Activated T-helper 17 cell treated with anti-CD3 and anti-CD28 coated beads, Interleukin-2, amount 50 U/mL, for 72 hours (primary cell): Measurements from ENCODE around the gene PCDHGA9. TPM values are rescaled to one million over a fixed set of nuclear protein-coding genes. Genes with fewer than 3 reads are reported as not detected.
"Not testable (repeated sequence)": the region's sequence is repeated elsewhere in the genome, so short reads cannot be mapped to it uniquely, and the experiment has no call there.

Experiments used
- ATAC-seq: fragments of 150-1000 bp; cut with Tn5 transposase; replicated peaks from 2 replicates; pipeline ENCODE4 v1.10.0; 2021; ENCODE audit warnings: mild to moderate bottlenecking, moderate library complexity
- H3K27ac Mint-ChIP-seq: one replicate; pipeline ENCODE4 v1.8.0; 2022; ENCODE audit warnings: mixed read lengths
- H3K27me3 Mint-ChIP-seq: one replicate; pipeline ENCODE4 v1.8.0; 2022; ENCODE audit warnings: mixed read lengths
- H3K36me3 Mint-ChIP-seq: one replicate; pipeline ENCODE4 v1.8.0; 2022; ENCODE audit warnings: low read depth, mild to moderate bottlenecking, mixed read lengths
- H3K4me1 Mint-ChIP-seq: one replicate; pipeline ENCODE4 v1.8.0; 2022; ENCODE audit warnings: mixed read lengths
- H3K4me3 Mint-ChIP-seq: one replicate; pipeline ENCODE4 v1.8.0; 2022; ENCODE audit warnings: mild to moderate bottlenecking, mixed read lengths
- H3K9me3 Mint-ChIP-seq: one replicate; pipeline ENCODE4 v1.8.0; 2022; ENCODE audit warnings: mixed read lengths
- total RNA-seq, 2 donors: library from RNA; stranded (reverse); gene quantifications; one replicate each; pipeline ENCODE4 v1.2.3, GENCODE V29; 2022

PCDHGA9 gene
- total RNA-seq, 2 donors from 2014 or later = not detected

DNA sequence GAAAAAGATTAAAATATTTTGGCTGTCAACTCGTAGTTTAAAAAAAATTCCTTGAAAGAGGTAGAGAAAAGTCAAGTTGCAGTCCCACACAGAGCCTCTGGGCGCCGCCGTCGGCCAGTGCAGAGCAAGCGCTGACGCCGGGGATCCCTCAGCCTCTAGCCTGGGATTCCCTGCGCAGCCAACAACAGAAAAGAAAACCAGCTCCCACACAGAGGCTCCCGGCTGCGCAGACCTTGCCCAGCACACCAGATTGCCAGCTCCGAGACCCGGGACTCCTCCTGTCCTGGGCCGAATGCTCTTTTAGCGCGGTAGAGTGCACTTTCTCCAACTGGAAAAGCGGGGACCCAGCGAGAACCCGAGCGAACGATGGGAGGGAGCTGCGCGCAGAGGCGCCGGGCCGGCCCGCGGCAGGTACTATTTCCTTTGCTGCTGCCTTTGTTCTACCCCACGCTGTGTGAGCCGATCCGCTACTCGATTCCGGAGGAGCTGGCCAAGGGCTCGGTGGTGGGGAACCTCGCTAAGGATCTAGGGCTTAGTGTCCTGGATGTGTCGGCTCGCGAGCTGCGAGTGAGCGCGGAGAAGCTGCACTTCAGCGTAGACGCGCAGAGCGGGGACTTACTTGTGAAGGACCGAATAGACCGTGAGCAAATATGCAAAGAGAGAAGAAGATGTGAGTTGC is 15.1 kb downstream of the PCDHGA9 start, which contains the start of gene PCDHGB7:
PCDHGB7 (plus strand) TSS at position 184 of the 679 bp plus-strand sequence; CDS start at position 367, 183 bp downstream.
- H3K9me3 Mint-ChIP-seq, H3K27ac Mint-ChIP-seq, H3K4me1 Mint-ChIP-seq: not testable (repeated sequence)
- H3K27me3 Mint-ChIP-seq = peaks cover 62% of the 10 kb centered on the region
- peaks cover 44% of the 10 kb centered on the region for H3K36me3 Mint-ChIP-seq
- peak within 1 kb of the TSS; percentile 51 for H3K4me3 Mint-ChIP-seq
- ATAC-seq = peak; percentile 76

DNA sequence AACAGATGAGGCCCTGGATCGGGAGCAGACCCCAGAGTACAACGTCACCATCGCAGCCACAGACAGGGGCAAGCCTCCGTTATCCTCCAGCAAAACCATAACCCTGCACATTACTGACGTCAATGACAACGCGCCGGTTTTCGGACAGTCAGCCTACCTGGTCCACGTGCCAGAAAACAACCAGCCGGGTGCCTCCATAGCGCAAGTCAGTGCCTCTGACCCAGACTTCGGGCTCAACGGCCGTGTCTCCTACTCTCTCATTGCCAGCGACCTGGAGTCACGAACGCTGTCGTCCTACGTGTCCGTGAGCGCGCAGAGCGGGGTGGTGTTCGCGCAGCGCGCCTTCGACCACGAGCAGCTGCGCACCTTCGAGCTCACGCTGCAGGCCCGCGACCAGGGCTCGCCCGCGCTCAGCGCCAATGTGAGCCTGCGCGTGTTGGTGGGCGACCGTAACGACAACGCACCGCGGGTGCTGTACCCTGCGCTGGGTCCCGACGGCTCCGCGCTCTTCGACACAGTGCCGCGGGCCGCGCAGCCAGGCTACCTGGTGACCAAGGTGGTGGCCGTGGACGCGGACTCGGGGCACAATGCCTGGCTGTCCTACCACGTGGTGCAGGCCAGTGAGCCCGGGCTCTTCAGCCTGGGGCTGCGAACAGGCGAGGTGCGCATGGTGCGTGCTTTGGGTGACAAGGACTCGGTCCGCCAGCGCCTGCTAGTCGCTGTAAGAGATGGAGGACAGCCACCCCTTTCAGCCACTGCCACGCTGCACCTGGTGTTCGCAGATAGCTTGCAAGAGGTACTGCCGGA is 16.7 kb downstream of the PCDHGA9 start:
- ATAC-seq = no peak
- peaks cover 30% of the 10 kb centered on the region for H3K36me3 Mint-ChIP-seq
- H3K9me3 Mint-ChIP-seq = no peaks in the 10 kb centered on the region
- no peak overlapping the region for H3K27ac Mint-ChIP-seq
- no peaks in the 10 kb centered on the region for H3K4me1 Mint-ChIP-seq
- H3K4me3 Mint-ChIP-seq = no peak overlapping the region
- peaks cover 60% of the 10 kb centered on the region for H3K27me3 Mint-ChIP-seq

DNA sequence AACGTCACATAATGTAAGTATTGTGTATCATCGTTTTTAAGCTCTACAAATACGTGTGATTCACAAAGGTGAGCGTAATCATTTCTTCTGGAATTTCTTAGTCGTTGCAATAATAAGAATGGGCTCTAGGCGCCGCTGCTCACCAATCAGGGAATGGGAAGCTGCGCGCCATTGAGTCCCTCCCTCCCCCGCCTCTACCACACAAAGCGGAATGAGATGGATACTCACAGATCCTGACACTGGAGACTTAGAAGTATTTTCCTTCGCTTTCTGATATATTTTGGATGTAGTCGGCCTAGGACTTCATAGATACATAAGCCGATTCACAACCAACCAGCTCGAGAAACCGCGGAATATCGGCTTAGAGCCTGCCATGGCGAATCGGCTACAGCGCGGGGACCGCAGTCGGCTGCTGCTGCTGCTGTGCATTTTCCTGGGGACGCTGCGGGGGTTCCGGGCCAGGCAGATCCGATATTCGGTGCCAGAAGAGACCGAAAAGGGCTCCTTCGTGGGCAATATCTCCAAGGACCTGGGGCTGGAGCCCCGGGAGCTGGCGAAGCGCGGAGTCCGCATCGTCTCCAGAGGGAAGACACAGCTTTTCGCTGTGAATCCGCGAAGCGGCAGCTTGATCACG is 18.4 kb downstream of the PCDHGA9 start, which contains the start of gene PCDHGA11:
PCDHGA11 (plus strand) TSS at position 197 of the 634 bp plus-strand sequence; CDS start at position 374, 177 bp downstream.
- Mint-ChIP-seq H3K4me3 (peak within 1 kb of the TSS; percentile 55), H3K27ac (no peak within 1 kb of the TSS), H3K36me3 (peaks cover 26% of the 10 kb centered on the region), H3K27me3 (peaks cover 62% of the 10 kb centered on the region), H3K4me1 (no peaks in the 10 kb centered on the region), H3K9me3 (no peaks in the 10 kb centered on the region)
- peak; percentile 50 for ATAC-seq

DNA sequence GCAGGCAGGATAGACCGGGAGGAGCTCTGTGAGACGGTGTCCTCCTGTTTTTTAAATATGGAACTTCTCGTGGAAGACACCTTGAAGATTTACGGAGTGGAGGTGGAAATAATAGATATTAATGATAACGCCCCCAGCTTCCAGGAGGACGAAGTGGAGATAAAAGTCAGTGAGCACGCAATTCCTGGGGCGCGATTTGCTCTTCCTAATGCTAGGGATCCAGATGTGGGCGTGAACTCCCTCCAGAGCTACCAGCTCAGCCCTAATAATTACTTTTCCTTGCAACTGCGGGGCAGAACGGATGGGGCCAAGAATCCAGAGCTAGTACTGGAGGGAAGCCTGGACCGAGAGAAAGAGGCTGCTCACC is 18.9 kb downstream of the PCDHGA9 start:
- Mint-ChIP-seq H3K9me3 (no peaks in the 10 kb centered on the region), H3K27me3 (peaks cover 63% of the 10 kb centered on the region), H3K27ac (no peak overlapping the region), H3K4me3 (peak overlapping the region; percentile 55), H3K4me1 (no peaks in the 10 kb centered on the region), H3K36me3 (peaks cover 26% of the 10 kb centered on the region)
- no peak for ATAC-seq

DNA sequence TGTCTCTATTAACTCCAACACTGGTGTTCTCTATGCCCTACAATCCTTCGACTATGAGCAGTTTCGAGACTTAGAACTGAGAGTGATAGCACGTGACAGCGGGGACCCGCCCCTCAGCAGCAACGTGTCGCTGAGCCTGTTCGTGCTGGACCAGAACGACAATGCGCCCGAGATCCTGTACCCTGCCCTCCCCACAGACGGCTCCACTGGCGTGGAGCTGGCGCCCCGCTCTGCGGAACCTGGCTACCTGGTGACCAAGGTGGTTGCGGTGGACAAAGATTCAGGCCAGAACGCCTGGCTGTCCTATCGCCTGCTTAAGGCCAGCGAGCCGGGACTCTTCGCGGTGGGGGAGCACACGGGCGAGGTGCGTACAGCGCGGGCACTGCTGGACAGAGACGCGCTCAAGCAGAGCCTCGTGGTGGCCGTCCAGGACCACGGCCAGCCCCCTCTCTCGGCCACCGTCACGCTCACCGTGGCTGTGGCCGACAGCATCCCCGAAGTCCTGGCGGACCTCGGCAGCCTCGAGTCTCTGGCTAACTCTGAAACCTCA is 20.2 kb downstream of the PCDHGA9 start:
- no peaks in the 10 kb centered on the region for H3K9me3 Mint-ChIP-seq
- H3K27ac Mint-ChIP-seq = no peak overlapping the region
- no peaks in the 10 kb centered on the region for H3K4me1 Mint-ChIP-seq
- no peak for ATAC-seq
- no peak overlapping the region for H3K4me3 Mint-ChIP-seq
- H3K27me3 Mint-ChIP-seq = peaks cover 68% of the 10 kb centered on the region
- peaks cover 24% of the 10 kb centered on the region for H3K36me3 Mint-ChIP-seq

DNA sequence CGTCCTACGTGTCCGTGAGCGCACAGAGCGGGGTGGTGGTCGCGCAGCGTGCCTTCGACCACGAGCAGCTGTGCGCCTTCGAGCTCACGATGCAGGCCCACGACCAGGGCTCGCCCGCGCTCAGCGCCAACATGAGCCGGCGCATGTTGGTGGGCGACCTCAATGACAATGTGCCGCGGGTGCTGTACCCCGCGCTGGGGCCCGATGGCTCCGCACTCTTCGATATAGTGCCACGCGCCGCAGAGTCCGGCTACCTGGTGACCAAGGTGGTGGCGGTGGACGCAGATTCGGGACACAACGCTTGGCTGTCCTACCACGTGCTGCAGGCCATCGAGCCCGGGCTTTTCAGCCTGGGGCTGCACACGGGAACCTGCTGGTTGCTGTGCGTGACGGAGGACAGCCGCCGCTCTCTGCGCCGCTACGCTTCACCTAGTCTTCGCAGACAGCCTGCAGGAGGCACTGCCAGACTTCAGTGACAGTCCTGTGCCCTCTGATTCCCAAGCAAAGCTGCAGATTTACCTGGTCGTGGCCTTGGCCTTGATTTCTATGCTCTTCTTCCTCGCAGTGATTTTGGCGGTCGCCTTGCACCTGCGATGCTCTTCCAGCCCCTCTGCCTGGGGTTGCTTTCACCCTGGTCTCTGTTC is 25.3 kb downstream of the PCDHGA9 start:
- Mint-ChIP-seq H3K4me1 (peaks cover 7% of the 10 kb centered on the region), H3K27ac (no peak overlapping the region), H3K9me3 (peaks cover 18% of the 10 kb centered on the region), H3K36me3 (peaks cover 20% of the 10 kb centered on the region), H3K4me3 (no peak overlapping the region), H3K27me3 (peaks cover 58% of the 10 kb centered on the region)
- no peak for ATAC-seq

DNA sequence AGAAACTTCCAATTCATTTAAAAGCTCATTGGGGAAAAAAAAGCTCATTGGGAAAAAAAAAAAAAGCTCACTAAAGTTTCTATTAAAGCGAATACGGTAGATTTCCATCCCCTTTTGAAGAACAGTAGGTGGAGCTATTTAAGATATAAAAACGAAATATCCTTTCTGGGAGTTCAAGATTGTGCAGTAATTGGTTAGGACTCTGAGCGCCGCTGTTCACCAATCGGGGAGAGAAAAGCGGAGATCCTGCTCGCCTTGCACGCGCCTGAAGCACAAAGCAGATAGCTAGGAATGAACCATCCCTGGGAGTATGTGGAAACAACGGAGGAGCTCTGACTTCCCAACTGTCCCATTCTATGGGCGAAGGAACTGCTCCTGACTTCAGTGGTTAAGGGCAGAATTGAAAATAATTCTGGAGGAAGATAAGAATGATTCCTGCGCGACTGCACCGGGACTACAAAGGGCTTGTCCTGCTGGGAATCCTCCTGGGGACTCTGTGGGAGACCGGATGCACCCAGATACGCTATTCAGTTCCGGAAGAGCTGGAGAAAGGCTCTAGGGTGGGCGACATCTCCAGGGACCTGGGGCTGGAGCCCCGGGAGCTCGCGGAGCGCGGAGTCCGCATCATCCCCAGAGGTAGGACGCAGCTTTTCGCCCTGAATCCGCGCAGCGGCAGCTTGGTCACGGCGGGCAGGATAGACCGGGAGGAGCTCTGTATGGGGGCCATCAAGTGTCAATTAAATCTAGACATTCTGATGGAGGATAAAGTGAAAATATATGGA is 27.9 kb downstream of the PCDHGA9 start, which contains the start of gene PCDHGA12:
PCDHGA12 (plus strand) TSS at position 176 of the 782 bp plus-strand sequence; CDS start at position 429, 253 bp downstream.
- Mint-ChIP-seq H3K4me1 (peaks cover 7% of the 10 kb centered on the region), H3K36me3 (peaks cover 24% of the 10 kb centered on the region), H3K27me3 (peaks cover 58% of the 10 kb centered on the region), H3K27ac (peak within 1 kb of the TSS; percentile 30), H3K9me3 (peaks cover 22% of the 10 kb centered on the region), H3K4me3 (peak within 1 kb of the TSS; percentile 67)
- no peak for ATAC-seq

DNA sequence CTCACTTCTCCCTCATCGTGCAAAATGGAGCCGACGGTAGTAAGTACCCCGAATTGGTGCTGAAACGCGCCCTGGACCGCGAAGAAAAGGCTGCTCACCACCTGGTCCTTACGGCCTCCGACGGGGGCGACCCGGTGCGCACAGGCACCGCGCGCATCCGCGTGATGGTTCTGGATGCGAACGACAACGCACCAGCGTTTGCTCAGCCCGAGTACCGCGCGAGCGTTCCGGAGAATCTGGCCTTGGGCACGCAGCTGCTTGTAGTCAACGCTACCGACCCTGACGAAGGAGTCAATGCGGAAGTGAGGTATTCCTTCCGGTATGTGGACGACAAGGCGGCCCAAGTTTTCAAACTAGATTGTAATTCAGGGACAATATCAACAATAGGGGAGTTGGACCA is 28.7 kb downstream of the PCDHGA9 start:
- Mint-ChIP-seq H3K27ac (no peak overlapping the region), H3K36me3 (peaks cover 24% of the 10 kb centered on the region), H3K9me3 (peaks cover 22% of the 10 kb centered on the region), H3K4me3 (peak overlapping the region; percentile 67), H3K27me3 (peaks cover 57% of the 10 kb centered on the region), H3K4me1 (peaks cover 7% of the 10 kb centered on the region)
- ATAC-seq = no peak

DNA sequence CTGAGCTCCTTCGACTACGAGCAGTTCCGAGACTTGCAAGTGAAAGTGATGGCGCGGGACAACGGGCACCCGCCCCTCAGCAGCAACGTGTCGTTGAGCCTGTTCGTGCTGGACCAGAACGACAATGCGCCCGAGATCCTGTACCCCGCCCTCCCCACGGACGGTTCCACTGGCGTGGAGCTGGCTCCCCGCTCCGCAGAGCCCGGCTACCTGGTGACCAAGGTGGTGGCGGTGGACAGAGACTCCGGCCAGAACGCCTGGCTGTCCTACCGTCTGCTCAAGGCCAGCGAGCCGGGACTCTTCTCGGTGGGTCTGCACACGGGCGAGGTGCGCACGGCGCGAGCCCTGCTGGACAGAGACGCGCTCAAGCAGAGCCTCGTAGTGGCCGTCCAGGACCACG is 29.7 kb downstream of the PCDHGA9 start:
- H3K4me3 Mint-ChIP-seq, H3K4me1 Mint-ChIP-seq, H3K27ac Mint-ChIP-seq, ATAC-seq: not testable (repeated sequence)
- Mint-ChIP-seq H3K36me3 (peaks cover 24% of the 10 kb centered on the region), H3K27me3 (peaks cover 53% of the 10 kb centered on the region), H3K9me3 (peaks cover 22% of the 10 kb centered on the region)

DNA sequence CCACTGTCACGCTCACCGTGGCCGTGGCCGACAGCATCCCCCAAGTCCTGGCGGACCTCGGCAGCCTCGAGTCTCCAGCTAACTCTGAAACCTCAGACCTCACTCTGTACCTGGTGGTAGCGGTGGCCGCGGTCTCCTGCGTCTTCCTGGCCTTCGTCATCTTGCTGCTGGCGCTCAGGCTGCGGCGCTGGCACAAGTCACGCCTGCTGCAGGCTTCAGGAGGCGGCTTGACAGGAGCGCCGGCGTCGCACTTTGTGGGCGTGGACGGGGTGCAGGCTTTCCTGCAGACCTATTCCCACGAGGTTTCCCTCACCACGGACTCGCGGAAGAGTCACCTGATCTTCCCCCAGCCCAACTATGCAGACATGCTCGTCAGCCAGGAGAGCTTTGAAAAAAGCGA is 30.1 kb downstream of the PCDHGA9 start:
- Mint-ChIP-seq H3K36me3 (peaks cover 24% of the 10 kb centered on the region), H3K9me3 (peaks cover 22% of the 10 kb centered on the region), H3K27me3 (peaks cover 53% of the 10 kb centered on the region)
- not testable (repeated sequence) for H3K4me3 Mint-ChIP-seq, H3K27ac Mint-ChIP-seq, H3K4me1 Mint-ChIP-seq, ATAC-seq

DNA sequence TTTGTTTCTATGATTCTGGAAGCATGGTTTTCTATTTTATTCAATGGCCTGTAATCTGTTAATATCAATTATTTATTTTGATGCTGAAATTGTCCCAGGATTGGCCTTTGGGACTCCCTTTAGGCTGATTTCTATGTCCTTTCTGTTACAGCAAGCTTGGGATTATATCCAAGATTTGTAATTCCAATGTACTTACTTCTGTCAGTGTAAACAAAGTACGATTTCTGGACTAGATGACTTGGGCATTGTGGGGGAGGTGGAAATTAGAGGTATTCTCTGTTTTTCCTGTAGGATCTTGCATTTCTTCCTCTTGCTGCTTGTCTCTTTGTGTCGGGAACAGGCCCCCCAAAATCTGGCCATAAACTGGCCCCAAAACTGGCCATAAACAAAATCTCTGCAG is 31.4 kb downstream of the PCDHGA9 start:
- Mint-ChIP-seq H3K27ac (no peak overlapping the region), H3K36me3 (peaks cover 24% of the 10 kb centered on the region)
- no peak for ATAC-seq

DNA sequence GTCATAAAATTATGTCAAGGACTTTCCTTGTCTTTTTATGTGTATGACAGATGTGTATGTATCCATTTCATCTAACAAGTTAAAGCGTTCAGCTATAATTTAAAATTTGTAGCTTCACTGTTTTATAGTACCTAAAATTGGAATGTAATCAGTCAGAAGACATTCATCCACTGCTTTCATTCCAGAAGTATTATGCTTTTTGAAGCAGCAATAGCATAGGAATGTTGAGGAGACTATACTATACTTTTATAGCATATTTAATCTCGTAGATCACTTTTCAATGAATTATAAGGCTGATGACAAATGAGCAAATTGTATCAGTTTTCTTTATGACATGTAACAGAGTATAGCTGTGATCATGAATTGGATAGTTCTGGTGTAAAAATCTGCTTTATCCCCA is 34.6 kb downstream of the PCDHGA9 start:
- H3K9me3 Mint-ChIP-seq = peaks cover 9% of the 10 kb centered on the region
- H3K4me1 Mint-ChIP-seq = no peaks in the 10 kb centered on the region
- ATAC-seq = no peak
- H3K27me3 Mint-ChIP-seq = peaks cover 35% of the 10 kb centered on the region
- H3K27ac Mint-ChIP-seq = no peak overlapping the region
- H3K4me3 Mint-ChIP-seq = no peak overlapping the region
- H3K36me3 Mint-ChIP-seq = peaks cover 7% of the 10 kb centered on the region

More for the DNA sequence above, 31.4 kb downstream of the PCDHGA9 start:
- Mint-ChIP-seq H3K9me3 (peaks cover 18% of the 10 kb centered on the region), H3K4me1 (peaks cover 7% of the 10 kb centered on the region), H3K27me3 (peaks cover 49% of the 10 kb centered on the region), H3K4me3 (no peak overlapping the region)

DNA sequence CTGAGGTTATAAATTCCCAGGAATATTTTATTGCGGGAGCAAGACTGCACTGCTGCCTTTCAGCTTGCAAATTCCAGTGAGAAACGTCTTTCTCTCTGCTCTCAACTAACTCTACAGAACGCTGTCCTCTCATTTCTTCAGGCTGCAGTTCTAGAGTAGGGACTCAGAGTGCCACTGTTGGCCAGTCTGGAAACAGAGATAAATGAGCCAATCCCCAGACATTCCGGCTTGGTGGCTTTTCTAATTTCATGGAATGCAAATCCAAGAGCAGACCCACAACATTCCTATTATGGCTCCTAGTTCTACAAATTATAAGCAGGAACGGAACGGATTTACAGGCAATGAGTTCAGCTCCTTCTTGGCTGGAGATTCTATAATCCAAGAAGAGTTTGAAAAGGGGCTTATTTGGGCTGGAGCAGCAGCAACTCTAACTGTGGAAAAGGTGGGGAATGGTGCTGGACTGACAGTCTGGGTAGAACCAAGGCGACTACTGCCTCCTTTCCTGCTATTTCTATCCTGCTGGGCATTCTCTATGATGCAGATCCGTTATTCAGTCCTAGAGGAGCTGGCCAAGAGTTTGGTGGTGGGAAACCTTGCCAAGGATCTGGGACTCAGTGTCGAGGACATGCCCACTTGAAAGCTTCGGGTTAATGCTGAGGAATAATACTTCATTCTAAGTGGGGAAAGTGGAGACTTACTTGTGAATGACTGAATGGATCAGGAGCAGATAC is 37.0 kb downstream of the PCDHGA9 start:
- no peak for ATAC-seq
- H3K27ac Mint-ChIP-seq = no peak overlapping the region
- H3K27me3 Mint-ChIP-seq = peaks cover 26% of the 10 kb centered on the region
- H3K4me1 Mint-ChIP-seq = no peaks in the 10 kb centered on the region
- H3K4me3 Mint-ChIP-seq = no peak overlapping the region
- no peaks in the 10 kb centered on the region for H3K36me3 Mint-ChIP-seq
- H3K9me3 Mint-ChIP-seq = peaks cover 3% of the 10 kb centered on the region
